ENCODE results near the gene NSF.
"Not testable (repeated sequence)": the region's sequence is repeated elsewhere in the genome, so short reads cannot be mapped to it uniquely, and the experiment has no call there.

- TF ChIP-seq CTCF (IDR thresholded peaks at IDR 0.05; ENCODE audit: low read depth, low read length); EZH2phosphoT487 (IDR thresholded peaks at IDR 0.05; ENCODE audit: low read depth): not testable (repeated sequence)
Observed at GRCh38 chr17:46548607-46549006, 41.9 kb upstream of the NSF start.

Data from OCI-LY3 (cell line).